HG02884 (cell line): ENCODE measurements around the gene DENND1C.

ENCODE experiments used
- ATAC-seq: cut with Tn5 transposase; IDR thresholded peaks from one replicate; pipeline ENCODE4 v1.9.1; 2021; ENCODE audit warnings: mild to moderate bottlenecking, moderate library complexity; ENCODE audit not compliant: unreplicated experiment

Gene DENND1C

DNA sequence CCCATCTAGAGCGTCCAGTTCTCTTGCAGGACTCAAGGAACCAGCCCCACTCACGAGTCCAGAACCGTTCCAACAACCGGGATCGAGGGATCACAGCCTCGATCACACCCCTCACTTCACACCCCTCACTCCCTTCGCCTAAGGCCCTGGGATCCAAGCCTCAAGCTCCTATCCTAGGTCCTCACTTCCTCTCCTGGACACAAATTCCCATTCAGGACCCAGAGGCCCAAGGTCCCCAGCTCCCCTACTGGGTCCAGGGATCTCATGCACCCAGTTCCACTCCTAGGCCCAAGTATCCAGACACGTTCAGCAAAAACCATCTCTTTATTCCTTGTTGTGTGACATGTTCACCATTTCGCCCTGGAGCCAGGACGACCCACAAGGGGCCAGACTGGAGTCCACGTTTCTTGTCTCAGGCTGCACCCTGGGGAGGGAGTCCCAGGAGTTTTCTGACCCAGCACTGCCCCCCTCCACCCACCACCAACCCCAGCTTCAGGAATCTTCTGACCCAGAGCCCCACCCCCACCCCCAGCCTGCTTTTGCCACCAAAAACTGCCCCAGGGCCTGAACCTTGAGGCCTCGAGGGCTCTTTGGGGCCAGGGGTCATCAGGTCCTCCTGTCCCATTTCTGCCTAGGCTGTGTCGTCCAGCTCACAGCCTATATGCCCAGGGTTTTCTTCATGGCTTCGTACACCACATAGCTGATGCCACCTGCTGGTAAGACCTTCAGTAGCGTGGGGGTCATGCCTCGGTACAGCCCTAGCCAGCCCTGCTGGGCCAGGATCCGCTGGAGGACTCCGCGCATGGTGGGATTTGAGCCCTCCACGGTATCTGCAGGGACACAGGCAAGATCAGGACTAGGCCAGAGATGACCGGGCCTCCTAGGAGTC, 55.6 kb downstream of the DENND1C start:
- ATAC-seq: no peak

DNA sequence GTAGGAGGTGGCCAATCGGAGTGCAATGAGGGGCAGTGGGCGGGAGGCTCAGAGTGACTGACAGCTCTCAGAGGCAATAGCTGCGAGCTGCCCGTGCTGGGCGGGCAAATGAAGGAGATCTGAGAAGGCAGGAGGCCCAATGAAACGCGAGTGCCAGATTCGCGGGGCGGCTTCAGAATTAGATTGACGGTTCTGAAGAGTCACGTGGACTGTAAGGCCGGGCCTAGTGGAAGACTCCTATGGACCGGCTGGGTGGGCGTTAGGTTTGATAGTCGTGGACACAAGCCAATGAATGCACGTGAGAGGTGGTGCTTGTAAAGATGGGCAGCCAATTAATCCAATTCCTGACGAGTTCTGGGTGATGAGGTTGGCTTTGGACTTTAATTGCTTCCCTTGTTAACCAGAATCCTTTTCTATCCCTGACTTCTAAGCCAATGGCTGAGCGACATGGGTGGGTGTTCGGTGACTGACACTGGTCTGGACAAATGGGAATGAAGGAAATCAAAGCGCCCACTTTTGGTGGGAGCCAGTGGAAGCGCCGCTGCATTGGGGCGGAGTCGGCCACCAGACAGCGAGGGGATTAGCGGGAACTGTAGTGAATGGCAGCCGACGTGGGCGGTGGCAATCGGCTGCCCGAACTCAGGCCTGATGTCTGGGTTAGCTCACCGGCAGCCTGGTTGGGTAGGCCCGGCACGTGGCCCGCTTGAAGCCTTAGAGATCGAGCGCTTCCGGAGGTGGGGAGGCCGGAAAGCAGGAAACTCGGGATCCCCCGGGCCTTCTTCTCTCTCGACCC, 56.5 kb downstream of the DENND1C start:
- peak; percentile 88 for ATAC-seq

DNA sequence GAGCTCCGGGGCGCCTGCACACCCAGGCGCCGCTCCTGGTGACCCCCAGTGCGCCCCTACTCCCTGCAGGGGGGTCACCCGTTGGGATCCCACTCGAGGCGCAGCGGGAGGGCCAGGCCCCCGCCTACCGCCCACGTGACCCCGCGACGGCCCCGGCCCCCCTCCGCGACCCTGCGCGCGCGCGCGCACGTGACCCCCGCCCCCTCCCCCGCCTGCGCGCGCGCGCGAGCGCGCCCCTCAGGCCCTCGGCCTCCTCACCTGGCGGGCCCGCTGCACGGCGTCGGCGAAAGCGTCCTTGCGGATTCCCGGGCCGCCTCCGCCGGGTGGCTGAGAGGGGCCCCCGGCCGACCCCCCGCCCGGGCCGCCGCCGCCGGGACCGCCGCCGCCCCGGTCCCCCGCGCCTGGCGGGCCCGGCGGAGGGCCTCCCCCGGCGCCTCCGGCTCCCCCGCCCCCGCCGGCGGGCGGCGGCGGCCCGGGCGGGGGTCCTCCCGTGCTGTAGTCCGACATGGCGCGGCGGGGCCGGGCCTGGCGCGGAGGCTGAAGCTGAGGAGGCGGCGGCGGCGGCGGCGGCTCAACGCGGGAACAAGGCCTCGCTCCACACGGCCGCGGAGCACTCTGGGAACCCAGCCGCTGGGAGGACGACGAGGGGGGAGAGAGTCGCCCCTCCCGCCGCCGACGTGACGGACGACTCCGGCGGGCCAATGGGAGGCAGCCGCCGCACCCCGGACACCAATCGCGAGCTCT, 57.2 kb downstream of the DENND1C start, which contains the start of gene KHSRP:
Gene KHSRP (minus strand): TSS at position 617 of the 744 bp plus-strand sequence. CDS start 110 bp downstream, at position 507.
- no peak for ATAC-seq

DNA sequence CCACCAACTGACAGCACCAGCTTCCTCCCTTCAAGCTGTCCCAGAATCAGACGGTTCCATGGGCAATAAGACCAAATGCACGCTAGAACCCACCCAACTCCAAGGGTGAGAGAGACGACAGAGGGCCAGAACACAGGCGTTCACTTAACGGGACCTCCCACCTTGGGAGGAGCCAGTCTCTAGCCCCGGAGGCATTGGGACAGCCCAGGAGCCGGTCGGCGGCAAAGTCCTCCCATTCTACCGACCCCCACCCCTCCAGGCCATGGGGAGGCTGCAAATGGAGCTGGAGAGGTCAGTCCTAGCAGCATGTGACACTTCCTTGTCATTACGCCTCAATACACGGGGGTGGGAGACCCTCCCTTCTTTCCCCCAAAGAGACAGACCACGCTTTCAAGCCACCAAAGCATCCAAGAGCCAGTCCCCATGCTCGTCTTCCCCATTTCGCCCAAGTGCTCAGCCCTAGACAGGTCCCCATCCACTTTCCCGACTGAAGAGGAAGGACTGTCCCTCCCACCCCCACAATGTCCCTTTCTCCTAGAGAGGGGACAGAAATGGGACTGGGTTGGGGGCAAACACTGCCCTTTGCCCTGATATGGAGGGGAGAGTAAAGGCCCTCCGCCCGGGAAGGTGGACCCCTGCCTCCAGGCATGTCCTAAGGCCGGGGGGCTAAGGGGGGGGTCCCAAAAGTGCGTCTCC, 57.9 kb downstream of the DENND1C start:
- ATAC-seq: no peak

DNA sequence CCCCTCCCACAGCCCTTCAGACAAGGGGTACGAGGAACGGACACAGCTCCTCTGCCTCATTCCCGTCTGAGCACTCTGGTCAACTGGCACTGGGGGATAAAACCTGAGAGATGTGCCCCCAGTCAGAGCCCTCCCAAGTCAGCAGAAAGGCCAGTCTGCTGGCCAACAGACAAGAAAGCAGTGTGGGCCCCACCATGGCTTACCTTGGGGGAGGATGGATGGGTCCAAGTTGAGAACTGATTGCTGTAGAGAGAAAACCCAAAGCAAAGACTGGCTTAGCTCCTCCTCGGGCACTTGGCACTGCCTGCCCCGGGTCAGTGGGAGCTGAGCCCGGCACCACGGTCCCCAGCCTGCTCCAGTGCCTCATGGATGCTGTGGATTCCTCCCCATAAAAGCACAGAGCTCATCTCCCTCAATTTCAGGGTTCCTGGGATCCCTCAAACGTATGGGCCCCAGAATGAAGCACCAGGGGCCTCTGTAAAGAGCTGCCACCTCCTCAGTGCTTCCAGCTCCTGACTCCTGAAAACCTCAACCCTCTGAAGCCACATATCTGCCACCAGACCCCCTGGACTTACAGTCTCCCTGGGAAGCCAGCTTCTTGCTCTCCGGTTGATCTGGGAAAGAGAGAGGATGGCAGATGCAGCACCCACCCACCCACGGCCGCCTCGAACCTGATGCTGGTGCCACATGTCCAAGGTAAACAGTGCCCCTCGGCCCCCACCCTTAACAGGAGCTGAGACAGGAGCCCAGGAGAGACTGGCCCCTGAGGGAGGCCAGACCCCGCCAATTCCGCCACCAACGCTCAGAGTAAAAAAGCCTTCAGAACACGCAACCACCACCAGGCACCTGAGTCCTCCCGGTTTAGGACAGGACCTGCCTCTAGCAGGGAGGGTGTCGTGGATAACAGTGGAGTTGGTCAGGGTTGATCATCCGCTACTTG, 60.2 kb downstream of the DENND1C start:
- no peak for ATAC-seq

DNA sequence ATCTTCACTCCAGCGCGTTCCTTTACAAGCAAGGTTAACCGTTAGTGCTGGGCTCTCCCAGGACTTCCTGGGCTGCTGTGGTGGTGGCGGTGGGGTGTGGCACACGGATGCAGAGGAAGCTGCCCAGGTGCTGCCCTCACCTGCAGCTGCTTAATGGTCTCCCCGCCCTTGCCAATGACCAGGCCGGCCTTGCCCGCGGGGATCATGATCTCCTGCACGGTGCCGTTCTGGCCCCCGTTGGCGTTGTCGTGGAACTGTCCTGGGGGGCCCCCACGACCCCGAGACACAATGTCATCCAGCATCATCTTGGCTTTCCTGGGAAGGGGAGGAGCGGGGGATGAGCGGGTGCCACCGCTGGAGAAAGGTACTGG, 63.0 kb downstream of the DENND1C start:
- ATAC-seq: no peak

DNA sequence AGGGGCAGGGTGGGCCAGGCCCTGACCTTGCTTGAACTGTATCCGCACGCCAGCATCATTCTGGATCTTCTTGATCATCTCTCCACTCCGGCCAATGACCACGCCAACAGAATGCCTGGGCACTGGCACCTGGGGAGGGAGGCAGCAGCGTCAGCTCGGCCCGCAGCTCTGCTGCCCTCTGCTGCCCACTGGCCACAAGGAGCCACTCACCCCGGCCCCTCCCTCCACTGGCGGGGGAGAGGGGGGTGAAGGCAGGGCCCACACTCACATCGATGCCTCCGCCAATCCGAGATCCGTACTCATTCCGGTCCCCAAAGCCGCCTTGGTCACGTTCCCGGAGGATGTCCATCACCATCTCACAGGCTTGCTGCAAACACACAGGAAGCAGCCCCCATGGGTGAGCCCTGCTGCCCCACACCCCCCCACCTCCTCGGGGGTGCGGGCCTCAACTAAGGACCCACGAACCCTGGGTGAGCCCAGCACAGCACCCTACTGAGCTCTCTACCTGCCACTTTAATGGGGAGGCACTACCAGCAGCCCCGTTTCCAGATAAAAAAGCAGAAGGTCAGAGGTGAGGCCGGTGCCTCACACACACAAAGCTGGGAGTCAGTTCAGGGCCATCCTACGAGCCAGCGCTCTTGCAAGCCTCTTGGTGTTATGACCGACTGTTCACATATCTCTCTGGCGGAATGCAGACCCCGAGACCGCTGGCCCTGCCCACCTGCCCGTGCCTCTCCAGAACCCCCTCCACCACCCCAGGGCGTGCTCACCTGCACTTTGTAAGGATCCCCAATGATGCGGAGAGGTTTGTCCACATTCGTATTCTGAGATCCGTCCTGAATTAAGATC, 63.6 kb downstream of the DENND1C start:
- no peak for ATAC-seq
